ENCODE measurements around the gene MRPL36. TPM values are rescaled to one million over a fixed set of nuclear protein-coding genes. Genes with fewer than 3 reads are reported as not detected.

Gene MRPL36
- total RNA-seq (2022; extraction: Qiagen RNA extraction), result 101 to 123 TPM (median 119 TPM) in 5 replicates

DNA sequence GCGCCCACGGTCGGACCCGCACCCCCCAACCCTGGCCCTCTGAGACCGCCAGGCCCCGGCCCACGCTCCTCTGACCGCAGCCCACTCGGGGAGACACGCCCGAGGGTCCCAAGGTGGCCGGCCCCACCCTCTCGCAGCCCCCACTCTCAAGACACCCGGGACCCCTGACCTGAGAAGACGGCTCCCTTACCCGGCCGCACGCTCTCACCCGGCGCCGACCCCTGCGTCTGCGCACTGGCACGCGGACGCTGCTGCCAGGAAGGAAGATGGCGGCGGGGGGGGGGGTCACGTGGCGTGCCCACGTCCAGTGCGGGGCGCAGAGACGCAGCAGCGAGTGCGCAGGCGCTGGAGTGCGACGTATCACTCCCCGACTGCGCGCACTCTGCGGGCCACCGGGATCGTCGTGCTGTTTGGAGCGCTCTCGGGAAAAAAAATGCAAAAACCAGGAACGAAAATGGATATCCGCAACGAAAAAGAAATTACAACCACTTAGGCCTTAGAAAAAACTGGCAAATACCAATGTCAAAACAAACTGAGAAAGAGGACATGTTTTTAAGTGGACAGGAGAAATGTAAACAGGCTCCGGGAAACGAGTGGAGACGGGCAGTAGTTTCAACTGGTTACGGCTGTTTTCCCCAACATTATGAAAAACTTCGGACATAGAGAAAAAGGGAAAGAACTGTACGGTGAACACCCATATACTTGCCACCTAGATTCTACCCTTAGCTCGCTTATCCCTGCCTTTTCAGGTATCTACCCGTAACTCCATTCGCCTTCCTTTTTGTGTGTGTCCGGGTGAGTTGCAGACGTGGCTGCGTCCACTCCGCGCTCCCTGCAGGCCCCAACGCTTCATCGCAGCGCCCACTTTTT is at the start of gene MRPL36:
MRPL36 (minus strand) TSS at position 236 of the 870 bp plus-strand sequence. CDS start 902 bp downstream, outside the sequence.

DNA sequence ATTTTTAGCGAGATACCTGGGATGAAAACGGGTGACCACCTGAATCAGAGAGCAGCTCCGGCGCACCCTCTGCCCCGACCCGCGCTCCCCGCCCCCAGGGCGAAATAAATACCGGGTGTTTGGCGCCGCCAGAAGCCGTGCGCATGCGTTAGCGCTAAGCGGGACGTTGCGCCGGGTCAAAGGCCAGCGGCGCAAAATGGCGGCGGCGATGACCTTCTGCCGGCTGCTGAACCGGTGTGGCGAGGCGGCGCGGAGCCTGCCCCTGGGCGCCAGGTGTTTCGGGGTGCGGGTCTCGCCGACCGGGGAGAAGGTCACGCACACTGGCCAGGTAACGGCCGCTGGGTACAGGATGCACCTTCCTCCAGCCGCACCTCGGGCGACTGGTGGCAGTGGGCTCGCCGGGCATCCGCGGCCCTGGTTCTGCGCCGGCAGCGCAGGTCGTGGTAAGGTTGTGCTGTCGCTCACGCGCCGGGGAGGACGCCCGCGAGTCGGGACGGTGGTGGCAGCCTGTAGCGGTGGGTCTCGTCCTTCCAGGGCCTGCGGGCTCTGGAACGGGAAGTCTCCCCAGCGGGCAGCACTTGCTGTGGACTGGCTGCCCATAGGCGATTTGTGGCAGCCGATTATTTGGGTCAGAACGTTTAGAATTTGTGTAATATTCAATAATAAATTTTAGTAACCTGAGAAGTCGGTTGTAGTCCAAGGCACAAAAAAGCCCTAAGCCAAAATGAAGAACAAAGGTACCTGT is 1.8 kb upstream of the MRPL36 start, which contains the start of gene NDUFS6:
NDUFS6 (plus strand) TSS at position 186 of the 745 bp plus-strand sequence; CDS start at position 197, 11 bp downstream.

Other genes with a start within 250 kb of the MRPL36 start
- gene NDUFS6, start 1.6 kb upstream of the MRPL36 start, total RNA-seq (2022; extraction: Qiagen RNA extraction), result 107 to 136 TPM (median 117 TPM) in 5 replicates
- 0.28 to 0.60 TPM (median 0.42 TPM) in 5 replicates for gene IRX4, start 83.1 kb upstream of the MRPL36 start, total RNA-seq (2022; extraction: Qiagen RNA extraction)

All from A549 treated with CORT108297 at 1 μM for 4 hours (cell line).